ENCODE measurements around the gene FLOT1. TPM values are rescaled to one million over a fixed set of nuclear protein-coding genes. Genes with fewer than 3 reads are reported as not detected.

Gene FLOT1
- total RNA-seq, 1 experiment from 2014 or later = 111 TPM

GRCh38 chr6:30759575-30760239 lies 17.2 kb upstream of the FLOT1 start:
- H4K8ac ChIP-seq (replicated peaks; ENCODE audit: insufficient read length, low read depth, low read length) = peak overlapping the region; percentile 18
- H2BK5ac ChIP-seq (ENCODE audit: insufficient read length, low read length) = no peak overlapping the region
- no peaks in the 10 kb centered on the region for H3K79me2 ChIP-seq (ENCODE audit: insufficient read depth, low read length)
- H2AFZ ChIP-seq (ENCODE audit: low read length) = no peak overlapping the region
- H4K5ac ChIP-seq (ENCODE audit: insufficient read length, low read depth, low read length) = peak overlapping the region; percentile 55
- H3K4me1 ChIP-seq (ENCODE audit: insufficient read depth, low read length) = peaks cover 11% of the 10 kb centered on the region; the same call in 1 of the 2 replicates
- no peaks in the 10 kb centered on the region for H3K9me3 Mint-ChIP-seq
- H2BK120ac ChIP-seq (ENCODE audit: low read depth, low read length, poor library complexity, severe bottlenecking) = no peak overlapping the region
- no peaks in the 10 kb centered on the region for H3K27me3 Mint-ChIP-seq (ENCODE audit: low read depth)
- H3K27ac Mint-ChIP-seq = peak overlapping the region in 2 of 3 experiments; percentile 4 to 74; a peak in 3 of 7 replicates
- H3K27me3 ChIP-seq (ENCODE audit: insufficient read depth, low read length) = no peaks in the 10 kb centered on the region
- no peak overlapping the region for H2BK12ac ChIP-seq (ENCODE audit: insufficient read length, low read depth, low read length)
- no peak overlapping the region for H3K4me2 ChIP-seq (ENCODE audit: insufficient read depth, insufficient read length, low read length)
- H3K79me1 ChIP-seq (ENCODE audit: insufficient read depth, low read depth, low read length, poor library complexity, severe bottlenecking) = no peaks in the 10 kb centered on the region
- H4K91ac ChIP-seq (ENCODE audit: insufficient read length, low read depth, low read length) = no peak overlapping the region
- H2AK5ac ChIP-seq (ENCODE audit: insufficient read length, low read length) = no peak overlapping the region
- peak overlapping the region; percentile 6 for H3K18ac ChIP-seq (ENCODE audit: insufficient read length, low read depth, low read length)
- H4K20me1 ChIP-seq (ENCODE audit: control insufficient read depth, insufficient read depth, insufficient read length) = no peaks in the 10 kb centered on the region
- no peak overlapping the region for H3K9ac ChIP-seq (ENCODE audit: extremely low read depth, insufficient read length, low read length)
- no peaks in the 10 kb centered on the region for H3K9me3 ChIP-seq (ENCODE audit: control insufficient read depth, low read depth, low read length)
- H3K14ac ChIP-seq (ENCODE audit: insufficient read depth, low read length) = no peak overlapping the region
- no peaks in the 10 kb centered on the region; a peak in 1 of 7 replicates for H3K36me3 Mint-ChIP-seq (ENCODE audit: insufficient read depth in 1 of 3, low read depth in 3 of 3)
- no peak overlapping the region for H3K27ac ChIP-seq (ENCODE audit: insufficient read length, low read depth, low read length)
- H2BK20ac ChIP-seq (ENCODE audit: low read depth, low read length, poor library complexity, severe bottlenecking) = no peak overlapping the region
- no peak overlapping the region for H3K23ac ChIP-seq (ENCODE audit: insufficient read length, low read depth, low read length)
- 0 out of 5 replicates have a peak overlapping the region, but pooled peaks of 1 of the 2 experiments have one; percentile 30 for H3K4me3 Mint-ChIP-seq
- no peak overlapping the region for H3T11ph ChIP-seq (ENCODE audit: low read length)
- no peak overlapping the region for H3K56ac ChIP-seq (ENCODE audit: insufficient read length, low read depth, low read length)
- no CpG with 5 or more reads among the region's 10 CpGs for WGBS (ENCODE audit: extremely low coverage, insufficient read length, low lambda C conversion rate)
- H3K23me2 ChIP-seq (ENCODE audit: insufficient read length, low read depth, low read length, poor library complexity, severe bottlenecking) = no peaks in the 10 kb centered on the region
- no peak for TF ChIP-seq CTCF (conservative IDR thresholded peaks at IDR 0.05)
- H3K4me1 Mint-ChIP-seq = peaks cover 31 to 44% of the 10 kb centered on the region in 2 experiments
- no peak overlapping the region for H2BK15ac ChIP-seq (ENCODE audit: low read depth, low read length)
- H3K4ac ChIP-seq (ENCODE audit: low read depth, low read length) = no peak overlapping the region
- DNase-seq = no peak

All from H9 (cell line).